Endodermal cell (in vitro differentiated cells): ENCODE data around the gene VKORC1L1. TPM values are rescaled to one million over a fixed set of nuclear protein-coding genes. Genes with fewer than 3 reads are reported as not detected.
A peak's percentile ranks its signal among the peaks of the same experiment; 100 is the strongest.
"Not testable (repeated sequence)": the region's sequence is repeated elsewhere in the genome, so short reads cannot be mapped to it uniquely, and the experiment has no call there.

Experiments used
- DNase-seq: peaks from one replicate; pipeline ENCODE4 v3.0.0-alpha.2; 2017
- H3K27ac ChIP-seq: 2 replicates; pipeline ENCODE4 v1.5.1; 2013; ENCODE audit warnings: mild to moderate bottlenecking, low read depth, low read length, moderate library complexity
- H3K27me3 ChIP-seq: 2 replicates; pipeline ENCODE4 v1.6.1; 2013; ENCODE audit warnings: mild to moderate bottlenecking, low read length, moderate library complexity; ENCODE audit not compliant: insufficient read depth, control insufficient read depth, poor library complexity, severe bottlenecking
- H3K36me3 ChIP-seq: 2 replicates; pipeline ENCODE4 v1.7.0; 2013; ENCODE audit warnings: mild to moderate bottlenecking, low read length, moderate library complexity; ENCODE audit not compliant: control insufficient read depth, insufficient read depth
- H3K4me1 ChIP-seq: one replicate; pipeline ENCODE4 v1.7.0; 2013; ENCODE audit warnings: low read length; ENCODE audit not compliant: control insufficient read depth, insufficient read depth
- H3K4me3 ChIP-seq: 2 replicates; pipeline ENCODE4 v1.5.1; 2013; ENCODE audit warnings: mild to moderate bottlenecking, low read length, moderate library complexity
- H3K9ac ChIP-seq: 2 replicates; pipeline ENCODE4 v1.6.1; 2013; ENCODE audit warnings: mild to moderate bottlenecking, low read length, moderate library complexity; ENCODE audit not compliant: poor library complexity, severe bottlenecking; ENCODE audit errors: extremely low read depth
- H3K9me3 ChIP-seq: 2 replicates; pipeline ENCODE4 v1.6.1; 2013; ENCODE audit warnings: mild to moderate bottlenecking, low read length, moderate library complexity; ENCODE audit not compliant: control insufficient read depth
- H3K27ac Mint-ChIP-seq: 2 replicates; pipeline ENCODE4 v1.8.0; 2020; ENCODE audit warnings: mixed read lengths
- H3K27me3 Mint-ChIP-seq: 2 replicates; pipeline ENCODE4 v1.8.0; 2021; ENCODE audit warnings: mild to moderate bottlenecking, mixed read lengths; ENCODE audit not compliant: insufficient read depth
- H3K36me3 Mint-ChIP-seq: 2 replicates; pipeline ENCODE4 v1.8.0; 2020; ENCODE audit warnings: low read depth, mixed read lengths
- H3K4me1 Mint-ChIP-seq: 2 replicates; pipeline ENCODE4 v1.8.0; 2020; ENCODE audit warnings: mixed read lengths
- H3K4me3 Mint-ChIP-seq: 2 replicates; pipeline ENCODE4 v1.8.0; 2020; ENCODE audit warnings: mild to moderate bottlenecking, moderate library complexity, mixed read lengths
- H3K9me3 Mint-ChIP-seq: 2 replicates; pipeline ENCODE4 v1.8.0; 2020; ENCODE audit warnings: mild to moderate bottlenecking, mixed read lengths
- WGBS, 2 experiments: methylation state at CpG; one replicate each; pipeline versions ENCODE4 v1.1.5 to v1.1.7; 2013; ENCODE audit warnings: missing lambda C conversion rate in 2 of 2, mixed read lengths in 1 of 2; ENCODE audit not compliant: insufficient coverage in 1 of 2, insufficient read length in 1 of 2; 5-methylcytosine and 5-hydroxymethylcytosine counted together
- total RNA-seq, 2 donors: library from RNA; stranded (reverse); fragmentation: NEBNext Ultra II Directional in 1 of 2; extraction: Animal tissue kit (Norgen Biotek cat#: 25700) in 1 of 2; gene quantifications; 2 replicates in 1 of 2; 3 replicates in 1 of 2; pipeline ENCODE4 v1.2.1, GENCODE V29; 2021

VKORC1L1 gene
- total RNA-seq, 2 donors from 2014 or later: 20.7 to 24.7 TPM

DNA sequence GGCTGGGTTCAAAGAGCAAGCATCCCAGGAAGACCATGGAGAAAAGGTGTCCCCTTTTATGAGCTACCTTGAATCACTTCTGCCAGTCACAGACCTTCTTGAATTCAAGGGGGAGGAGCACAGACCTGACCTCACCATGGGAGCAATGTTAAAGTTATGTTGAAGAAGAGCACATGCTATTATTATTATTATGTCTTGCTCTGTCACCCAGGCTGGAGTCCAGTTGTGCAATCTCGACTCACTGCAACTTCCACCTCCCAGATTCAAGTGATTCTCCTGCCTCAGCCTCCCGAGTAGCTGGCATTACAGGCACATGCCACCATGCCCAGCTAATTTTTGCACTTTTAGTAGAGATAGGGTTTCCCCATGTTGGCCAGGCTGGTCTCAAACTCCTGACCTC, 5.2 kb upstream of the VKORC1L1 start:
- not testable (repeated sequence) for H3K9me3 ChIP-seq, H3K9ac ChIP-seq, H3K4me3 ChIP-seq, H3K9me3 Mint-ChIP-seq, H3K4me1 ChIP-seq, H3K27ac ChIP-seq, H3K36me3 ChIP-seq, H3K27me3 Mint-ChIP-seq, H3K27me3 ChIP-seq, DNase-seq, H3K36me3 Mint-ChIP-seq, H3K27ac Mint-ChIP-seq, H3K4me3 Mint-ChIP-seq, H3K4me1 Mint-ChIP-seq
- WGBS, 2 experiments: 67 to 96% methylated on average over 1 to 2 of the region's 2 CpGs

- not testable (repeated sequence) for H3K36me3 Mint-ChIP-seq, H3K27ac ChIP-seq, H3K4me1 ChIP-seq, H3K4me1 Mint-ChIP-seq, H3K9me3 ChIP-seq, H3K4me3 Mint-ChIP-seq, H3K36me3 ChIP-seq, H3K27ac Mint-ChIP-seq, H3K27me3 ChIP-seq, H3K4me3 ChIP-seq, DNase-seq, H3K27me3 Mint-ChIP-seq, H3K9me3 Mint-ChIP-seq, H3K9ac ChIP-seq
- 83 to 84% methylated on average over 5 of the region's 5 CpGs for WGBS, 2 experiments
Observed at GRCh38 chr7:65869312-65869711, 3.6 kb upstream of the VKORC1L1 start.

DNA sequence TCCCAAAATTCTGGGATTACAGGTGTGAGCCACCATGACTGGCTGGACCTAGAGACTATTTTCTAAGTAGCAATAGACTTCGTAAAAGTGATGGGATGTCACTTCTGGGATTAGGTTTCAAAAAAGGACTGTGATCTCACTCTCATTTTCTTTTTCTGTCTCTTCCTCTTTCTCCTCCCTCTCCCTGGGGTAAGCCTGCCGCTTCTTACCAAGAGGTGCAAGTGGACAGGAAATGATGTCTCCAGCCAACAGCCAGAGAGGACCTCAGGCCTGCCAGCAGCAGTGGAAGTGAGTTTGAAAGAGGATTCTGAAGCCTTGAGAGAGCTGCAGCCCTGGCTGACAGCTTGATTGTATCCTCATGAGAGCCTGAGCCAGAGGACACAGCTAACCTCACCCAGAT, 1.4 kb upstream of the VKORC1L1 start:
- H3K27ac Mint-ChIP-seq, H3K9ac ChIP-seq, H3K9me3 ChIP-seq, H3K27me3 Mint-ChIP-seq, H3K4me3 ChIP-seq, H3K4me3 Mint-ChIP-seq, DNase-seq, H3K4me1 ChIP-seq, H3K4me1 Mint-ChIP-seq, H3K27ac ChIP-seq, H3K27me3 ChIP-seq, H3K36me3 ChIP-seq, H3K36me3 Mint-ChIP-seq, H3K9me3 Mint-ChIP-seq: not testable (repeated sequence)
- WGBS, 2 experiments: 95% methylated on average over 2 of the region's 2 CpGs; no CpG with 5 or more reads in 1 of the 2 experiments

DNA sequence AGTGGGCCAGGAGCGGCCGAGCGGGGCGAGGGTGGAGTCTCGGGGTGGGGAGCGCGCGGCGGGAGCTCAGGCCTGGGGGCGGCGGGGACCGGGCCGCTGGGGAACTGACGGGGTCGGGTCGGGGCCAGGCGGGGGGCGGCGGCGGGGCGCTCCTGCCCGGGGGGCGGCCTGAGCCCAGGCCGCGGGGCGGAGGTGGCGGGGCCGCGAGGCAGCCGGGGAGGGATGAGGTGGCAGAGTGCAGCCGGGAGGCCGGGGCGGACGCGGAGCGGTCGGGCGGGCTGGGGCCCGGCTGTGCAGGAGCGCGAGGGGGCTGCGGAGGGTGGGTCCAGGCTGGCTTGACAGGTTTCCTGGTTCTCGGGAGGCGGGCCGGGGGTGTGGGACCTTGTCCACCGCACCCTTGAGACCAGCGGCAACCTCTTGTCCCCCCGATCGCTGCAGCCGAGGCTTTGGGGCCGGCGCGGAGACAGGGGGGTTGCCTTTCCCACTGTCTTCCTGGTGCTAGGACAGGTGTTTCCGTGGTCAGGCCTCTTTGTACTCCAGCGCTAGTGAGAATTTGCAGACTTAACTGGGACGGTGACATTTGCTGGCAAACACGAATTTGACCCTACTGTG, 814 bp downstream of the VKORC1L1 start:
- peak overlapping the region; percentile 23 for H3K9ac ChIP-seq
- H3K9me3 Mint-ChIP-seq, H3K36me3 Mint-ChIP-seq, H3K27me3 ChIP-seq, H3K9me3 ChIP-seq, H3K4me1 ChIP-seq, H3K27me3 Mint-ChIP-seq, H3K36me3 ChIP-seq, H3K4me1 Mint-ChIP-seq: not testable (repeated sequence)
- 0% methylated on average over 12 to 57 of the region's 57 CpGs for WGBS, 2 experiments
- peak overlapping the region; percentile 87 for H3K4me3 ChIP-seq
- Mint-ChIP-seq H3K27ac (peak overlapping the region; percentile 10), H3K4me3 (peak overlapping the region; percentile 77)
- H3K27ac ChIP-seq: peak overlapping the region; percentile 63
- peak; percentile 61 for DNase-seq

GRCh38 chr7:65875715-65876114, 2.8 kb downstream of the VKORC1L1 start:
- H3K27me3 Mint-ChIP-seq, DNase-seq, H3K9me3 Mint-ChIP-seq, H3K36me3 Mint-ChIP-seq, H3K4me1 ChIP-seq, H3K4me3 Mint-ChIP-seq, H3K4me3 ChIP-seq, H3K27ac ChIP-seq, H3K9ac ChIP-seq, H3K27me3 ChIP-seq, H3K27ac Mint-ChIP-seq, H3K9me3 ChIP-seq, H3K36me3 ChIP-seq: not testable (repeated sequence)
- WGBS, 2 experiments: 92 to 100% methylated on average over 1 to 4 of the region's 4 CpGs
- H3K4me1 Mint-ChIP-seq: peaks cover 11% of the 10 kb centered on the region

GRCh38 chr7:65879292-65880153, 6.6 kb downstream of the VKORC1L1 start:
- 55 to 64% methylated on average over 2 to 4 of the region's 5 CpGs for WGBS, 2 experiments
- H3K9me3 ChIP-seq, H3K36me3 Mint-ChIP-seq, H3K4me3 ChIP-seq, DNase-seq, H3K27me3 ChIP-seq, H3K27me3 Mint-ChIP-seq, H3K4me1 ChIP-seq, H3K9me3 Mint-ChIP-seq, H3K27ac ChIP-seq, H3K9ac ChIP-seq, H3K27ac Mint-ChIP-seq, H3K36me3 ChIP-seq, H3K4me3 Mint-ChIP-seq: not testable (repeated sequence)
- peaks cover 11% of the 10 kb centered on the region for H3K4me1 Mint-ChIP-seq

- H3K4me1 Mint-ChIP-seq: peaks cover 11% of the 10 kb centered on the region
- not testable (repeated sequence) for H3K4me3 Mint-ChIP-seq, H3K9me3 ChIP-seq, H3K27me3 ChIP-seq, H3K36me3 ChIP-seq, H3K9ac ChIP-seq, H3K4me1 ChIP-seq, H3K27ac ChIP-seq, H3K27me3 Mint-ChIP-seq, H3K4me3 ChIP-seq, H3K9me3 Mint-ChIP-seq, DNase-seq
- WGBS, 2 experiments: 81 to 100% methylated on average over 4 to 5 of the region's 5 CpGs
- peaks cover 15% of the 10 kb centered on the region for H3K36me3 Mint-ChIP-seq
- peak overlapping the region; percentile 22 for H3K27ac Mint-ChIP-seq
Observed at GRCh38 chr7:65880242-65880641, 7.4 kb downstream of the VKORC1L1 start.
